Hepatocyte (in vitro differentiated cells): ENCODE data around the gene LEPROT. TPM values are rescaled to one million over a fixed set of nuclear protein-coding genes. Genes with fewer than 3 reads are reported as not detected.

Experiments
- DNase-seq: peaks from one replicate; pipeline ENCODE4 v3.0.0-alpha.2; 2016; ENCODE audit warnings: low spot score
- H2AFZ ChIP-seq: fragments of 200-600 bp; sonication (generic); 2 replicates; pipeline ENCODE4 v1.6.0; 2016; ENCODE audit warnings: antibody characterized with exemption, mild to moderate bottlenecking
- H3K27ac ChIP-seq: fragments of 200-600 bp; sonication (generic); 2 replicates; pipeline ENCODE4 v1.5.1; 2016; ENCODE audit warnings: mild to moderate bottlenecking
- H3K27me3 ChIP-seq: fragments of 200-600 bp; sonication (generic); 2 replicates; pipeline ENCODE4 v1.6.1; 2016
- H3K36me3 ChIP-seq: fragments of 200-600 bp; sonication (generic); replicated peaks from 2 replicates; pipeline ENCODE4 v1.5.1; 2016; ENCODE audit warnings: low read depth; ENCODE audit not compliant: insufficient read depth
- H3K4me1 ChIP-seq: fragments of 200-600 bp; sonication (generic); 2 replicates; pipeline ENCODE4 v1.5.1; 2016; ENCODE audit warnings: mild to moderate bottlenecking, moderate library complexity; ENCODE audit not compliant: insufficient read depth
- H3K4me2 ChIP-seq: fragments of 200-600 bp; sonication (generic); 2 replicates; pipeline ENCODE4 v1.6.0; 2016
- H3K4me3 ChIP-seq: fragments of 200-600 bp; sonication (generic); 2 replicates; pipeline ENCODE4 v1.5.1; 2016; ENCODE audit warnings: mild to moderate bottlenecking
- H3K79me2 ChIP-seq: fragments of 200-600 bp; sonication (generic); 2 replicates; pipeline ENCODE4 v1.6.0; 2017; ENCODE audit warnings: mild to moderate bottlenecking
- H3K9me2 ChIP-seq: fragments of 200-600 bp; sonication (generic); replicated peaks from 2 replicates; pipeline ENCODE4 v1.6.0; 2017; ENCODE audit warnings: mild to moderate bottlenecking; ENCODE audit not compliant: insufficient read depth
- H3K9me3 ChIP-seq: fragments of 200-600 bp; sonication (generic); 2 replicates; pipeline ENCODE4 v1.5.1; 2016; ENCODE audit warnings: low read depth, mild to moderate bottlenecking
- H4K20me1 ChIP-seq: fragments of 200-600 bp; sonication (generic); 2 replicates; pipeline ENCODE4 v1.6.0; 2016; ENCODE audit warnings: mild to moderate bottlenecking; ENCODE audit not compliant: insufficient read depth, poor library complexity, severe bottlenecking
- EZH2 ChIP-seq: fragments of 200-600 bp; sonication (generic); IDR thresholded peaks from 2 replicates; pipeline ENCODE4 v1.6.1; 2016; ENCODE audit warnings: antibody characterized with exemption, mild to moderate bottlenecking, borderline replicate concordance
- EZH2phosphoT487 ChIP-seq: fragments of 200-600 bp; sonication (generic); IDR thresholded peaks from one replicate; pipeline ENCODE4 v1.6.1; 2018; ENCODE audit warnings: antibody characterized with exemption, mild to moderate bottlenecking, low read depth, moderate library complexity; ENCODE audit not compliant: unreplicated experiment, severe bottlenecking
- WGBS: methylation state at CpG from one replicate; pipeline ENCODE4 v1.1.6; 2016; ENCODE audit warnings: low lambda C conversion rate; ENCODE audit errors: missing lambda C conversion rate; 5-methylcytosine and 5-hydroxymethylcytosine counted together
- polyA plus RNA-seq: library from polyadenylated mRNA; unstranded; fragments of >200 nt; fragmentation: Nextera tagmentation; extraction: Ambion mirVana; gene quantifications from 2 replicates; pipeline ENCODE4 v1.2.1, GENCODE V29; 2016
- total RNA-seq: library from RNA; depleted of rRNA; stranded (reverse); fragments of >200 nt; gene quantifications from 2 replicates; pipeline ENCODE4 v1.2.3, GENCODE V29; 2014
- TF ChIP-seq, protein P1 (sequence below): fragments of 200-600 bp; sonication (generic); IDR thresholded peaks from 2 replicates; pipeline ENCODE4 v1.5.1; 2016; ENCODE audit warnings: antibody characterized with exemption, mild to moderate bottlenecking; ENCODE audit not compliant: poor library complexity

The LEPROT gene
- total and polyA plus RNA-seq, 2 experiments from 2014 or later = 89.9 to 97.0 TPM

DNA sequence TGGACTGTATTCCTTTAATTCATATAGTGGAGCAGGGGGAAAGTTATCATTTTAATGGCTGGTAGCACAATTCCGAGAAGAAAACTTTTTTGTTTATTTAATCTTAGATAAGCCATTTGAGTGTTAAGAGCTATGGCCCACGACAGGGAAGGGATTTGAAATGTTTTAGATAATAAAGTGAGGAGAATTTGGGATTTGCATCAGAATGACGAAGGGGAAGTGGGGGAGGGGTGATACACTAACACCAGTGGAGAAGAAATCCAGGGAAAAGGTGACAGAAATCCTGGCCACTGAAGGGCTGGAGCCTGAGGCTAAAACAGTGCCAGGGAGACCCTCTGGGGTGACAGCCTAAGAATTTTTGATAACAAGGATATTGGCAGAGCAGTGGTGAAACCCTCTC is 21.0 kb downstream of the LEPROT start:
- TF ChIP-seq, protein P1, sequence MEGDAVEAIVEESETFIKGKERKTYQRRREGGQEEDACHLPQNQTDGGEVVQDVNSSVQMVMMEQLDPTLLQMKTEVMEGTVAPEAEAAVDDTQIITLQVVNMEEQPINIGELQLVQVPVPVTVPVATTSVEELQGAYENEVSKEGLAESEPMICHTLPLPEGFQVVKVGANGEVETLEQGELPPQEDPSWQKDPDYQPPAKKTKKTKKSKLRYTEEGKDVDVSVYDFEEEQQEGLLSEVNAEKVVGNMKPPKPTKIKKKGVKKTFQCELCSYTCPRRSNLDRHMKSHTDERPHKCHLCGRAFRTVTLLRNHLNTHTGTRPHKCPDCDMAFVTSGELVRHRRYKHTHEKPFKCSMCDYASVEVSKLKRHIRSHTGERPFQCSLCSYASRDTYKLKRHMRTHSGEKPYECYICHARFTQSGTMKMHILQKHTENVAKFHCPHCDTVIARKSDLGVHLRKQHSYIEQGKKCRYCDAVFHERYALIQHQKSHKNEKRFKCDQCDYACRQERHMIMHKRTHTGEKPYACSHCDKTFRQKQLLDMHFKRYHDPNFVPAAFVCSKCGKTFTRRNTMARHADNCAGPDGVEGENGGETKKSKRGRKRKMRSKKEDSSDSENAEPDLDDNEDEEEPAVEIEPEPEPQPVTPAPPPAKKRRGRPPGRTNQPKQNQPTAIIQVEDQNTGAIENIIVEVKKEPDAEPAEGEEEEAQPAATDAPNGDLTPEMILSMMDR = no peak
- TF ChIP-seq EZH2phosphoT487 (no peak), EZH2 (no peak)
- DNase-seq = no peak
- H3K27me3 ChIP-seq = no peaks in the 10 kb centered on the region
- no peak overlapping the region for H2AFZ ChIP-seq
- no peaks in the 10 kb centered on the region for H3K36me3 ChIP-seq
- H3K4me1 ChIP-seq = no peaks in the 10 kb centered on the region
- H3K4me2 ChIP-seq = no peak overlapping the region
- H3K4me3 ChIP-seq = no peak overlapping the region
- no peaks in the 10 kb centered on the region for H3K79me2 ChIP-seq
- H3K9me3 ChIP-seq = no peaks in the 10 kb centered on the region
- H3K9me2 ChIP-seq = no peaks in the 10 kb centered on the region
- H3K27ac ChIP-seq = no peak overlapping the region
- WGBS = 34% methylated on average over 3 of the region's 3 CpGs
- no peaks in the 10 kb centered on the region for H4K20me1 ChIP-seq

DNA sequence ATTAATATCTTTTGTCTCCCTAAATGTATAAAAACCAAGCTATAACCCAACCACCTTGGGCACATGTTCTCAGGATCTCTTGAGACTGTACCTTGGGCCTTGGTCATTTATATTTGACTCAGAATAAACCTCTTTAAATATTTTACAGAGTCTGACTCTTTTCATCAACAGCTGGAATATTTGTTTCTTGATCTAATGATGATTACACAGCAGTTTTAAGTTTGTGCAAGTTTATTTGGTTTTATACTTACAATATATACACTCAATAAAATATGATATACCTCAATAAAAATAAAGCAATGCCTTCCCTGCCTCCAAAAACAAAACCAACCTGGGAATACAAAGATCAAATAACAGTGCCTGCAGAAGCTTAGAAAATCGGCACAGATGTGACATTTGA is 22.0 kb downstream of the LEPROT start:
- H3K79me2 ChIP-seq = no peaks in the 10 kb centered on the region
- no peak overlapping the region for H2AFZ ChIP-seq
- no peaks in the 10 kb centered on the region for H3K36me3 ChIP-seq
- no peak overlapping the region for H3K4me3 ChIP-seq
- 86% methylated on average over 1 of the region's 1 CpG for WGBS
- H3K4me1 ChIP-seq = no peaks in the 10 kb centered on the region
- H3K9me2 ChIP-seq = no peaks in the 10 kb centered on the region
- H3K27me3 ChIP-seq = no peaks in the 10 kb centered on the region
- H4K20me1 ChIP-seq = no peaks in the 10 kb centered on the region
- no peaks in the 10 kb centered on the region for H3K9me3 ChIP-seq
- TF ChIP-seq, protein P1 = no peak
- TF ChIP-seq EZH2phosphoT487 (no peak), EZH2 (no peak)
- no peak overlapping the region for H3K27ac ChIP-seq
- no peak for DNase-seq
- no peak overlapping the region for H3K4me2 ChIP-seq

DNA sequence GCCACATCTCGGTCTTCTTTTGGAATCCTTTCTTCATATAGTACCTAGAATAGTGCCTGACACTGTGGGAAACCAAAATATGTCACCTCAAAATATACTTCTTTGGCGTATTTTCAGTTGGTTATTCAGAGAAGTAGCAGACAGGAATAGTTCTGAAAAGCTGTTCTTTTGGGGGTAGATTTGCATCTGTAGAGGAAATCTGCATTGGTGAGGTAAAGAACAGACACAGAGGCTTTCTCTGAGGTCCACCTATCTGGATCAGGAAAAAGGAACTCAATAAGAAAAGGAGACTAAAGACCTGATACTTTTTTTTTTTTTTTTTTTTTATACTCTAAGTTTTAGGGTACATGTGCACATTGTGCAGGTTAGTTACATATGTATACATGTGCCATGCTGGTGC is 23.2 kb downstream of the LEPROT start:
- no peak overlapping the region for H3K4me3 ChIP-seq
- H3K27ac ChIP-seq = no peak overlapping the region
- WGBS = 98% methylated on average over 2 of the region's 2 CpGs

More for the DNA sequence above, 23.2 kb downstream of the LEPROT start:
- no peaks in the 10 kb centered on the region for H3K27me3 ChIP-seq
- no peak overlapping the region for H2AFZ ChIP-seq
- no peaks in the 10 kb centered on the region for H3K9me2 ChIP-seq
- no peak overlapping the region for H3K4me2 ChIP-seq
- no peaks in the 10 kb centered on the region for H3K4me1 ChIP-seq
- H4K20me1 ChIP-seq = no peaks in the 10 kb centered on the region
- H3K36me3 ChIP-seq = no peaks in the 10 kb centered on the region
- TF ChIP-seq, protein P1 = no peak
- no peak for TF ChIP-seq EZH2phosphoT487
- TF ChIP-seq EZH2 = no peak
- H3K9me3 ChIP-seq = no peaks in the 10 kb centered on the region
- H3K79me2 ChIP-seq = no peaks in the 10 kb centered on the region
- no peak for DNase-seq
